Hematopoietic multipotent progenitor cell treated with erythropoietin and hydrocortisone succinate and interleukin-3 and kit ligand, for 4 days (in vitro differentiated cells): ENCODE data around the gene NKX1-1.
A peak's percentile ranks its signal among the peaks of the same experiment; 100 is the strongest.

Experiments used
- DNase-seq: peaks from one replicate; pipeline ENCODE4 v3.0.0-alpha.2; 2015

The NKX1-1 gene

DNA sequence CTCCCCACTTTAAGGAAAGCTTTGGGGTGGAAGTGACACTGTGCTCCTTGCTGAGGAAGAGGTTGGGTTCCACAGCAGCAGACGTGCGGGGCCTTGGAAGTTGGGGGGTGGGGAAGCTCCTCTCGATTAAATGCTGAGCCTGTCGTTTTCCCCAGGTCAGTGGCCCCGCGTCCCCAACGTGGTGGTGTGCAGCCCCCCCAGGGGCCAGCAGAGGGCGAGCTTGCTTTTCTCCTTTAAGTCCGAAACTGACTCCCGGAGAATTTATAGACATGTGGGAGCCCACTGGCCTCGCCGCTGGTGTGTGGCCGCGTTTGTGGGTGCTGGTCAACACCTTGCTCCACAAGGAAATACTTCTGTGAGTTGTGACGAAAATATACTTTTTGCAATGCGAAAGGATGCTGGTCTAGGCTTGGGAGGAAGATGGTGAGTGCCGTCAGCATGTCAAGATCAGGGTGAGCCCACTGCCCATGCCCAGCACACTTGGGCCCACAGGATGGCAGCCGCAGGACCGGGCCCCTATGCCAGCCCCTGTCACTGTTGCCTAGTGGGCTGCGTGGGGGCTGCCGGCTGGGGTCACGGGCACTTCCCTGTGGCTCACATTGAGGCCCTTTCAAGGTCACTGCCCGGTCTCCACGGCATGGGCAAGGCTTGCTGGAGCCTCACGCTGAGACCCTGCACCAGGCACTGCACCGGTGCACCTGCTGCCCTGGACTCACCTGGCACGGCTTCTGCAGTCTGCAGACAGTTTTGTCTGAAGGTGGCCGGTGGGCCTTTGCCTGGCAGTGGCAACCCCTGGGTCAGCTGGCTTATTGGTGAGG lies 49.9 kb downstream of the NKX1-1 start:
- DNase-seq, result peak; percentile 82

DNA sequence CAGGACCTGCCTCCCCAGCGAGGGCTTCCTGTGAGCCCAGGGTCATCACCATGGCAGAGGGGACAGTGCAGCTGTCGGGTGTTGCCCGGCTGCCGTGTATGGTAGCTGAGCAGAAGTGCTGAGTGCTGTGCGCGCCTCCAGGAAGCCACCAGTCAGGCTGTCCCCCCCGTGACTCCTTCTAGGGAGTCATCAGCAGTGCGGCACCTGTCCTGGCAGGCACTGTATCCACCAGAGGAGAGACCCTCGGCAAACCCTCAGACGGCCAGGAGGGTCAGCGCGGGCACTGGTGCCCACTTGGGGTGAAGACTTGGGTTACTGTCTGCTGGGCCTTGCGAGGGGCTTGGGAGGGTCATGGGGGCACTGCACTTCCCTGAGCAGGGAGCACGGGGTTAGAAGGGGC lies 50.9 kb downstream of the NKX1-1 start:
- no peak for DNase-seq

- no peak for DNase-seq
These were observed 51.3 kb downstream of the NKX1-1 start for GRCh38 chr4:1354983-1355275.

- DNase-seq, result peak; percentile 30
These were observed 51.9 kb downstream of the NKX1-1 start for GRCh38 chr4:1354136-1354982.

- DNase-seq, result no peak
These were observed 52.8 kb downstream of the NKX1-1 start for GRCh38 chr4:1353186-1354055.
